Measurements from ENCODE around the gene DIRAS1. TPM values are rescaled to one million over a fixed set of nuclear protein-coding genes. Genes with fewer than 3 reads are reported as not detected.
"Not testable (repeated sequence)": the region's sequence is repeated elsewhere in the genome, so short reads cannot be mapped to it uniquely, and the experiment has no call there.

DIRAS1 gene
- total RNA-seq, 4 donors from 2014 or later: 0.62 to 2.5 (median 2.0) TPM; not detected in 1

GRCh38 chr19:2716275-2716650, 4.9 kb downstream of the DIRAS1 start:
- in situ Hi-C loops (cut with MboI; ENCODE audit: low sequenced_read_pairs in 4 of 4) (no loop called here), intact Hi-C loops (cut with DNase I; ENCODE audit: low total_unique reads) (no loop called here)
- no peak for DNase-seq
- H3K27me3 ChIP-seq: peaks cover 16 to 29% (median 25%) of the 10 kb centered on the region in 3 donors
- ATAC-seq: no peak
- peaks cover 6% of the 10 kb centered on the region in 2 donors for H3K4me1 ChIP-seq
- peaks cover 0 to 4% (median 4%) of the 10 kb centered on the region in 3 donors for H3K9me3 ChIP-seq
- H3K27ac ChIP-seq: no peak overlapping the region
- no peaks in the 10 kb centered on the region for H3K36me3 ChIP-seq
- no peak overlapping the region for H3K4me3 ChIP-seq
- TF ChIP-seq POLR2A (IDR thresholded peaks at IDR 0.05): no peak
- TF ChIP-seq, protein P1, sequence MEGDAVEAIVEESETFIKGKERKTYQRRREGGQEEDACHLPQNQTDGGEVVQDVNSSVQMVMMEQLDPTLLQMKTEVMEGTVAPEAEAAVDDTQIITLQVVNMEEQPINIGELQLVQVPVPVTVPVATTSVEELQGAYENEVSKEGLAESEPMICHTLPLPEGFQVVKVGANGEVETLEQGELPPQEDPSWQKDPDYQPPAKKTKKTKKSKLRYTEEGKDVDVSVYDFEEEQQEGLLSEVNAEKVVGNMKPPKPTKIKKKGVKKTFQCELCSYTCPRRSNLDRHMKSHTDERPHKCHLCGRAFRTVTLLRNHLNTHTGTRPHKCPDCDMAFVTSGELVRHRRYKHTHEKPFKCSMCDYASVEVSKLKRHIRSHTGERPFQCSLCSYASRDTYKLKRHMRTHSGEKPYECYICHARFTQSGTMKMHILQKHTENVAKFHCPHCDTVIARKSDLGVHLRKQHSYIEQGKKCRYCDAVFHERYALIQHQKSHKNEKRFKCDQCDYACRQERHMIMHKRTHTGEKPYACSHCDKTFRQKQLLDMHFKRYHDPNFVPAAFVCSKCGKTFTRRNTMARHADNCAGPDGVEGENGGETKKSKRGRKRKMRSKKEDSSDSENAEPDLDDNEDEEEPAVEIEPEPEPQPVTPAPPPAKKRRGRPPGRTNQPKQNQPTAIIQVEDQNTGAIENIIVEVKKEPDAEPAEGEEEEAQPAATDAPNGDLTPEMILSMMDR (IDR thresholded peaks at IDR 0.05 in 4 of 5, conservative IDR thresholded peaks at IDR 0.05 in 1 of 5): no peak

DNA sequence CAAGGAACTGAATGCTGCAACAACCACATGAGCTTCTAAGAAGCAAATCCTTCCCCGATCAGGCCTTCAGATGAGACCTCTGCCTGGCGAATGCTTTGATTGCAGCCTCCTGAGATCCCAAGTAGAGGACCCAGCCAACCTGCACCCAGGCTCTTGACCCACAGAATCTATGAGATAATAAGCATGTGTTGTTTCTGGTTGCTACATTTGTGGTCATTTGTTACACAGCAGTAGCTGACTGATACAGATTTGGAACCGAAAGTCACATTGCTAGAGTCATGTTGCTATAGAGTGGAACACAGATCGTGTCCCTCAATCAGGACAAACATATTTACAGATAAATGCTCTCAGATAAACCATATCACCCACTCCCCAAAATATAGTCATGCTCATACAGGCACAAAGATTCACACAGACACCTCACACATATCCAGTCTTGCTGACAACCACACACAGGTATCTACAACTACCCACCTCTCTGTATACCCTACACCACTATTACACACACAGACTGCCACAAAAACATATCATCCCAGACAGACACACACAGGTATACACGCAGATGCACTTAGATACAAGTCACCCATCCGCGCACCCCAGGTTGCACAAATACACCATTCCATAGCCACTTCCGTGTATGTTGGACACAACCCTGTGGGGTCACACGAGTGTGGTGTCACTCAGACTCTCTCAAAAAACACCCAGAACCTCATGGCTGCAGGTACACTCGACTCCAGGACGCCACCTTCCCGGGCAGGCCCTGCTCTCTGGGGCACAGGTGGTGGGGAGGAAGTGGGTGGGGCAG, 5.5 kb downstream of the DIRAS1 start:
- H3K4me1 ChIP-seq: peaks cover 5 to 6% of the 10 kb centered on the region in 2 donors
- TF ChIP-seq POLR2A (IDR thresholded peaks at IDR 0.05): no peak
- TF ChIP-seq, protein P1 (IDR thresholded peaks at IDR 0.05 in 4 of 5, conservative IDR thresholded peaks at IDR 0.05 in 1 of 5): no peak
- intact Hi-C loops (cut with DNase I; ENCODE audit: low total_unique reads): no loop called here
- peaks cover 0 to 4% (median 4%) of the 10 kb centered on the region in 3 donors for H3K9me3 ChIP-seq
- no peaks in the 10 kb centered on the region for H3K36me3 ChIP-seq
- H3K27ac ChIP-seq: no peak overlapping the region
- peaks cover 15 to 26% (median 21%) of the 10 kb centered on the region in 3 donors for H3K27me3 ChIP-seq
- ATAC-seq (no peak), DNase-seq (no peak)
- H3K4me3 ChIP-seq: no peak overlapping the region
- in situ Hi-C loops (cut with MboI; ENCODE audit: low sequenced_read_pairs in 4 of 4): no loop called here

- H3K27ac ChIP-seq: no peak overlapping the region
- ATAC-seq (no peak), DNase-seq (no peak)
- intact Hi-C loops (cut with DNase I; ENCODE audit: low total_unique reads) (no loop called here), in situ Hi-C loops (cut with MboI; ENCODE audit: low sequenced_read_pairs in 4 of 4) (no loop called here)
- TF ChIP-seq, protein P1 (IDR thresholded peaks at IDR 0.05 in 4 of 5, conservative IDR thresholded peaks at IDR 0.05 in 1 of 5): no peak
- TF ChIP-seq POLR2A (IDR thresholded peaks at IDR 0.05): no peak
- no peaks in the 10 kb centered on the region for H3K4me1 ChIP-seq
- H3K27me3 ChIP-seq: peaks cover 5 to 17% (median 12%) of the 10 kb centered on the region in 3 donors
- peaks cover 0 to 4% (median 4%) of the 10 kb centered on the region in 3 donors for H3K9me3 ChIP-seq
- H3K36me3 ChIP-seq: no peaks in the 10 kb centered on the region
- H3K4me3 ChIP-seq: no peak overlapping the region
Observed at GRCh38 chr19:2714531-2715269, 6.5 kb downstream of the DIRAS1 start.

DNA sequence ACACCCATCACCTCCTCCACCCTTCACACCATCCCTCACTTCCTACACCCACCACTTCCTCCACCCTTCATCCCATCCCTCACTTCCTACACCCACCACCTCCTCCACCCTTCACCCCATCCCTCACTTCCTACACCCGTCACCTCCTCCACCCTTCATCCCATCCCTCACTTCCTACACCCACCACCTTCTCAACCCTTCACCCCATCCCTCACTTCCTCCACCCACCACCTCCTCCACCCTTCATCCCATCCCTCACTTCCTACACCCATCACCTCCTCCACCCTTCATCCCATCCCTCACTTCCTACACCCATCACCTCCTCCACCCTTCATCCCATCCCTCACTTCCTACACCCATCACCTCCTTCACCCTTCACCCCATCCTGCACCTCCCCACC, 7.1 kb downstream of the DIRAS1 start:
- intact Hi-C loops (cut with DNase I; ENCODE audit: low total_unique reads); H3K4me1 ChIP-seq; H3K9me3 ChIP-seq; DNase-seq; H3K4me3 ChIP-seq; H3K36me3 ChIP-seq; in situ Hi-C loops (cut with MboI; ENCODE audit: low sequenced_read_pairs in 4 of 4); H3K27ac ChIP-seq; ATAC-seq: not testable (repeated sequence)
- H3K27me3 ChIP-seq: peaks cover 3 to 11% (median 6%) of the 10 kb centered on the region in 3 donors

- H3K4me3 ChIP-seq; ATAC-seq; H3K27me3 ChIP-seq; intact Hi-C loops (cut with DNase I; ENCODE audit: low total_unique reads); H3K9me3 ChIP-seq; in situ Hi-C loops (cut with MboI; ENCODE audit: low sequenced_read_pairs in 4 of 4); H3K27ac ChIP-seq; H3K4me1 ChIP-seq; DNase-seq; H3K36me3 ChIP-seq: not testable (repeated sequence)
Observed at GRCh38 chr19:2713170-2713569, 8.0 kb downstream of the DIRAS1 start.
